Measurements from ENCODE around the gene ARL5B. TPM values are rescaled to one million over a fixed set of nuclear protein-coding genes. Genes with fewer than 3 reads are reported as not detected.

The ARL5B gene
- total RNA-seq, 4 donors from 2014 or later: 7.5 to 14.7 (median 8.9) TPM

DNA sequence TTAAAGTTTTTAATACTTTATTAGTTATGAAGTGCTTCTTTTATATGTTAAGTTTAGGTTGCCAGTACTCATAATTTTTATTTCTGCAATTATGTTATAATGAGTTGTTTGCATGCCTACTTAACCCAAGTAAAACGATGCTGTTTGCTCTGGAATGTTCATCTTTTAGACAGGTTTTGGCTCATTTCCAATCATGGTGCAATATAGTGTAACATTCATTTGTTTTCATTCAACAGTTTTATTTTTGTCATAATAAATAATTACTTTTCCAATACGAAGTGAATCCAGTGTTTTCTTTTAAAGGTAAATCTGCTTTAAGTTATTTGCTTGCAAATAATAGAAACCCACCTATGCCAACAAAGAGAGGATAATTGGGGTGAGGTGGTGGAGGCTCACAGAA, 22.1 kb downstream of the ARL5B start:
- no peaks in the 10 kb centered on the region for H3K27me3 ChIP-seq
- TF ChIP-seq, protein P1, sequence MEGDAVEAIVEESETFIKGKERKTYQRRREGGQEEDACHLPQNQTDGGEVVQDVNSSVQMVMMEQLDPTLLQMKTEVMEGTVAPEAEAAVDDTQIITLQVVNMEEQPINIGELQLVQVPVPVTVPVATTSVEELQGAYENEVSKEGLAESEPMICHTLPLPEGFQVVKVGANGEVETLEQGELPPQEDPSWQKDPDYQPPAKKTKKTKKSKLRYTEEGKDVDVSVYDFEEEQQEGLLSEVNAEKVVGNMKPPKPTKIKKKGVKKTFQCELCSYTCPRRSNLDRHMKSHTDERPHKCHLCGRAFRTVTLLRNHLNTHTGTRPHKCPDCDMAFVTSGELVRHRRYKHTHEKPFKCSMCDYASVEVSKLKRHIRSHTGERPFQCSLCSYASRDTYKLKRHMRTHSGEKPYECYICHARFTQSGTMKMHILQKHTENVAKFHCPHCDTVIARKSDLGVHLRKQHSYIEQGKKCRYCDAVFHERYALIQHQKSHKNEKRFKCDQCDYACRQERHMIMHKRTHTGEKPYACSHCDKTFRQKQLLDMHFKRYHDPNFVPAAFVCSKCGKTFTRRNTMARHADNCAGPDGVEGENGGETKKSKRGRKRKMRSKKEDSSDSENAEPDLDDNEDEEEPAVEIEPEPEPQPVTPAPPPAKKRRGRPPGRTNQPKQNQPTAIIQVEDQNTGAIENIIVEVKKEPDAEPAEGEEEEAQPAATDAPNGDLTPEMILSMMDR (IDR thresholded peaks at IDR 0.05): no peak
- TF ChIP-seq EP300 (IDR thresholded peaks at IDR 0.05): no peak
- TF ChIP-seq POLR2A (IDR thresholded peaks at IDR 0.05; ENCODE audit: low read depth): no peak
- no peak for TF ChIP-seq POLR2AphosphoS5 (IDR thresholded peaks at IDR 0.05)
- DNase-seq (ENCODE audit: extremely low spot score): no peak
- peaks cover 0 to 8% (median 2%) of the 10 kb centered on the region in 4 donors for H3K4me1 ChIP-seq
- H3K27ac ChIP-seq (replicated peaks in 1 of 4): no peak overlapping the region
- no peak overlapping the region for H3K4me3 ChIP-seq
- no peaks in the 10 kb centered on the region for H3K9me3 ChIP-seq
- intact Hi-C loops (cut with DNase I): no loop called here
- peaks cover 0 to 4% (median 2%) of the 10 kb centered on the region in 4 donors for H3K36me3 ChIP-seq
- WGBS: 22% methylated on average over 2 of the region's 2 CpGs

DNA sequence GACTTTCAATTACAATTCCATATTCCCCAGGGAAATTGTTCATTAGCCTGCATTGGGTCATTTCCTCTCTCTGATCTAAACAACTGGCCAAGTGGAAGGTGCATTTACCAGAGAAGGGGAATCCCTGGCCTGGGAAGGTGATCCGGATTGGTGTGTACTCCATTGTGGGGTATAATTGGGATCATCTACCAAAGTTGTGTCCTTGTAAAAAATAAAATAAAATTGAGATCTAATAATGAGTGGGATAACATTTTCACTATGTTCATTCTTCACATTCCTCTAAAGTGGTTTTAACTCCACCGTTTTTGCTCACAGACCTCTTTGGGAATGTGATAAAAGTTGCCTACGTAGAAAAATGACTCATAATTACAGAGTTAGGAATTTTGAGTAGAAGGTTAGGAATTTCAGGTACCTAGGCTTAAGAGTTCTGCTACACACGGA, 22.8 kb downstream of the ARL5B start:
- no peak for DNase-seq (ENCODE audit: extremely low spot score)
- Histone ChIP-seq H3K27ac (replicated peaks in 1 of 4) (no peak overlapping the region), H3K4me1 (peaks cover 0 to 8% (median 2%) of the 10 kb centered on the region in 4 donors), H3K4me3 (no peak overlapping the region), H3K36me3 (peaks cover 0 to 4% (median 2%) of the 10 kb centered on the region in 4 donors), H3K27me3 (no peaks in the 10 kb centered on the region), H3K9me3 (no peaks in the 10 kb centered on the region)
- intact Hi-C loops (cut with DNase I): no loop called here
- 80% methylated on average over 4 of the region's 4 CpGs for WGBS
- no peak for TF ChIP-seq POLR2AphosphoS5 (IDR thresholded peaks at IDR 0.05)
- TF ChIP-seq POLR2A (IDR thresholded peaks at IDR 0.05; ENCODE audit: low read depth): no peak
- no peak for TF ChIP-seq EP300 (IDR thresholded peaks at IDR 0.05)
- TF ChIP-seq, protein P1 (IDR thresholded peaks at IDR 0.05): no peak

DNA sequence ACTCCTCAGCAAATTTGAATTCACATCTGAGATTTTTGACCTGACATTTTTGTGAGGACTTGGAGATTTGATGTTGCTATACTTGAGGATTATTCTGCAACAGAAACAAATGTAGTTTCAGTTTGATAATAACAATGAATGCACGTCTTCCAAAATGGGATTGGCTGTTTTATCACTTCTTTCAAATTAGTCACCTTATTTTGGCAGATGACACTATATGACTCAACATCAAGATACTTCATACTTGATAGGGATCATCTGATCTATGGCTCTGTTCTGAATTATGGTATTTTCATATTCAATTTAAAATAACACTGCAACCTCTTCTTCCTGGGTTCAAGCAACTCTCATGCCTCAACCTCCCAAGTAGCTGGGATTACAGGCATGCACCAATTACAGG, 24.2 kb downstream of the ARL5B start:
- H3K9me3 ChIP-seq: no peaks in the 10 kb centered on the region
- no peaks in the 10 kb centered on the region for H3K27me3 ChIP-seq
- TF ChIP-seq EP300 (IDR thresholded peaks at IDR 0.05) (no peak), POLR2AphosphoS5 (IDR thresholded peaks at IDR 0.05) (no peak), POLR2A (IDR thresholded peaks at IDR 0.05; ENCODE audit: low read depth) (no peak)
- TF ChIP-seq, protein P1 (IDR thresholded peaks at IDR 0.05): no peak
- no peak overlapping the region for H3K27ac ChIP-seq (replicated peaks in 1 of 4)
- no peak for DNase-seq (ENCODE audit: extremely low spot score)
- peaks cover 0 to 4% (median 2%) of the 10 kb centered on the region in 4 donors for H3K36me3 ChIP-seq
- H3K4me3 ChIP-seq: no peak overlapping the region
- peaks cover 0 to 8% (median 2%) of the 10 kb centered on the region in 4 donors for H3K4me1 ChIP-seq
- WGBS: 43% methylated on average over 1 of the region's 1 CpG
- intact Hi-C loops (cut with DNase I): no loop called here

DNA sequence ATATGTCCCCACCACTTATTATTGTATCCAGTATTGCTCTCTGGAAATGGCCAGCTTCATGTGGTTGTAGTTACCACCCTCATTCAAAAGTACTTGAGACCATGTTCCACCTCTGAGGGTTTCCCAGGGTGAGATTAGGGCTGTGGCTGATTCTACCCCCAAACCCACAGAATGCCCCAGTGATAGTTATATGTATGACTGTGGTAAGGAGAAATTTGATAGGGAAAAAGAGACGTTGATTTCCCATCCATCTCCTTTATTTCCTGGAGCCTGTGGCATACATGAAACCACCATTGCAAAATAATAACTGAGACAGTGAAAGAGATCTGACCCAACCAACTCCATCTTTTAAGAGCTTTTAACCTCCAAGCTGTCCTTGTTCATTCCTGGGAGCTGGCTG, 25.2 kb downstream of the ARL5B start:
- Histone ChIP-seq H3K4me1 (peaks cover 0 to 8% (median 2%) of the 10 kb centered on the region in 4 donors), H3K27me3 (no peaks in the 10 kb centered on the region), H3K27ac (replicated peaks in 1 of 4) (no peak overlapping the region), H3K9me3 (no peaks in the 10 kb centered on the region), H3K4me3 (no peak overlapping the region), H3K36me3 (peaks cover 0 to 4% (median 2%) of the 10 kb centered on the region in 4 donors)
- no peak for DNase-seq (ENCODE audit: extremely low spot score)
- TF ChIP-seq EP300 (IDR thresholded peaks at IDR 0.05) (no peak), POLR2AphosphoS5 (IDR thresholded peaks at IDR 0.05) (no peak), POLR2A (IDR thresholded peaks at IDR 0.05; ENCODE audit: low read depth) (no peak)
- TF ChIP-seq, protein P1 (IDR thresholded peaks at IDR 0.05): no peak
- 100% methylated on average over 1 of the region's 1 CpG for WGBS
- intact Hi-C loops (cut with DNase I): no loop called here

DNA sequence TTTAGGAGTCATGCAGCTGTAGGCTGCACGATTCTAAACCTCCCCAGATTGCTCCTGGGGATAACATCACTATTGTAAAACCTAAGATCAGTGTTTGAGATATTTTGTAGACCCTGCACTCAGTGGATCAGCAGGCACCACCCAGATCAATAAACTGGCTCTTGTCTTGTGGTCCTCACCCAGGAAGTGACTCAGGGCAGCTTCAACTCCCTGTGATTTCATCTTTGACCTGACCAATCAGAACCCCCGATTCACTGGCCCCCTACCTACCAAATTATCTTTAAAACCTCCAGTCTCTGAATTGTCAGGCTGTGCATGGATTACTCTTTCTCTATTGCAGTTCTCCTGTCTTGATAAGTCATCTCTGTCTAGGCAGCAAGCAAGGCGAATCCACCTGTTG, 25.7 kb downstream of the ARL5B start:
- Histone ChIP-seq H3K4me1 (peaks cover 0 to 8% (median 2%) of the 10 kb centered on the region in 4 donors), H3K4me3 (no peak overlapping the region), H3K9me3 (no peaks in the 10 kb centered on the region), H3K36me3 (peaks cover 0 to 4% (median 2%) of the 10 kb centered on the region in 4 donors), H3K27ac (replicated peaks in 1 of 4) (no peak overlapping the region), H3K27me3 (no peaks in the 10 kb centered on the region)
- intact Hi-C loops (cut with DNase I): no loop called here
- 88% methylated on average over 3 of the region's 3 CpGs for WGBS
- no peak for TF ChIP-seq POLR2A (IDR thresholded peaks at IDR 0.05; ENCODE audit: low read depth)
- TF ChIP-seq, protein P1 (IDR thresholded peaks at IDR 0.05): no peak
- DNase-seq (ENCODE audit: extremely low spot score): no peak
